ENCODE results near the gene MTCL1. TPM values are rescaled to one million over a fixed set of nuclear protein-coding genes. Genes with fewer than 3 reads are reported as not detected.

Gene MTCL1
- total and polyA plus RNA-seq, 2 of the 8 experiments (the other 6 are each of a cell fraction or from before 2014, with no cell fraction given): 16.6 to 60.8 TPM

DNA sequence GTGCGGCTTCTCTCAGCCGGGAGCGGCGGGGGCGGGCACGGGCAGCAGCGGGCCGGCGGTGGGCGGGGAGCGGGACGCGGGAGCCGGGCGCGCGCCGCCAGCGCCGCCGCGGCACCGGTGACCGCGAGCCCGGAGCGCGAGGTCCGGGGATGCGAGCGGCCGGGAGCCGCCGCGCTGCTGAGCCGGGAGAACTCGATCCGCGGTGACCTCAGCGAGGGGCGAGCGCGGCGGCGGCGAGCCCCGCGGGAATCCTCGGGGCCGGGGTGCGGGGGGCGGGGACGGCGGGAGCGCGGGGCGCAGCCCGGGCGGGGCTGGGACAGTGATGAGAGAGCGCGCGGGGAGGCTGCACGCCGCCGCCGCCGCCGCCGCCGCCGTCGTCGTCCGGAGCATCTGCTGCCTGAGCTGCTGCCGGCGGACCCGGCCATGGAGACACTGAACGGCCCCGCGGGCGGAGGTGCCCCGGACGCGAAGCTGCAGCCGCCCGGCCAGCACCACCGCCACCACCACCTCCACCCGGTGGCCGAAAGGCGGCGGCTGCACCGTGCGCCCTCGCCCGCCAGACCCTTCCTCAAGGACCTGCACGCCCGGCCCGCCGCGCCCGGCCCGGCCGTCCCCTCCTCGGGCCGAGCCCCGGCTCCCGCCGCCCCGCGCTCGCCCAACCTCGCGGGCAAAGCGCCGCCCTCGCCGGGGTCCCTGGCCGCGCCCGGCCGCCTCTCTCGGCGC, at the start of gene MTCL1 (continued):
- peak; percentile 0; the same call in 1 of the 2 replicates for TF ChIP-seq RBBP5 (IDR thresholded peaks at IDR 0.05; ENCODE audit: borderline replicate concordance, low read depth, low read length)
- no peak for TF ChIP-seq POLR2AphosphoS5 (IDR thresholded peaks at IDR 0.05; ENCODE audit: low read depth, low read length)
